Measurements from ENCODE around the gene DEDD2.

Gene DEDD2

DNA sequence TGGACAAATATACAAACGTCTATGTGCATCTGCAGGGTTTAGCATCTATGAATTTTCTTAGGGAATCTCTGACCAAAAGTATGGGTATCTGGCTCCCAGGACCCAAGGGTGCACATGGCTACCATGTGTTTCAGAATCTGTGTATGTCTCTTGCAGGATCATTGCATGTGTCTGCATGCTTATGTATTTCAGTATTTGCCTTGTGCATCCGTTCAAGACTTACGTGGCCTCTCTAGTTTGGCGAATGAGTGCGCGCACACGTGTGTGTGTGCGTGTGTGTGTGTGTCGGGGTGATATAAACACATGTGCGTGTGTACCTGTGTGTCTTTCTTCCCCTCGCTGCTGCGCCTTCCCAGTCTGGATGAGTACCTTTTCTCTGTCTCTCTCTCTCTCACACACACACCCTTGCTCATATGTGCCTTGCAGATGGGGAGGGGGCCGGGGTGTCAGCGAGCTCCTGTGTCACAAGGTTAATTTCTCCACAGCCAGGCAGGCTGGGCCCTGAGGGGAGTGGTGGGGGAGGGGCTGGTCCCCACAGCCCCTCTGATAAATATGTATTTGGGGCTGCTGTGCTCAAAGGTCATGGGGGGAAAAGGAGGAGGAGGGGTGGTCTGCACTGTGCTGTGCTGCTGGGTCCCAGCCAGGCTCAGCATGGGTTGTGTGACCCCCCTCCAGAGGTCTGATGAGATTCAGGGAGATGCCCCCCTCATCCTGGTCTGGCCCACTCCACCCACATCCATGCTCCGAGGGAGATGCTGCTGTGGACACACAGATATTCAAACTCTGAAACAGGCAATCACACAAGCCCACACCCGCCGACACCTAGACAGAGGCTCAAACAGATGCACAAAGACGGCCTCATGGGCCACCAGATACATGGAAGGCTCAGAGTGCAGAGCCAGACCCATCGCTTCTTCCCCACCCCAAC is 47.7 kb downstream of the DEDD2 start:
- no peak for DNase-seq

DNA sequence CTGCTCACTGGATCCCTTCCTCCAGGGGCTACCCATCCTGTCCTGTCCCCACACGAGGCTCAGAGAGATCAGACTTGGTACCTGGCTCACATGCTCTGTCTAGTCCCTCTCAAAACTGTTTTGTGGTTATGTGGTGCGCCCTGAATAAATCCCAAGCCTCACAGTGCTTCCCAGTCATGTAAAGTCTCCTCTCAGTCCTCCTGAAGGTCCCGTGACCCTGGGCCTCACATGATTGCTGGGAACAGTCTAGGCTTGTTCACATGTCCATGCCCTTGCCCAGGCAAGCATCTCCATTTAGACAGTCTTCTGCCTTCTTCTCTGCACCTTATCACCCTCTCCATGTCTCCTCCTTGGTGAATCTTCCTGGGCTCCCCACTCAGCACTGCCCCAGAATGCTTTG is 49.3 kb downstream of the DEDD2 start:
- DNase-seq = no peak

DNA sequence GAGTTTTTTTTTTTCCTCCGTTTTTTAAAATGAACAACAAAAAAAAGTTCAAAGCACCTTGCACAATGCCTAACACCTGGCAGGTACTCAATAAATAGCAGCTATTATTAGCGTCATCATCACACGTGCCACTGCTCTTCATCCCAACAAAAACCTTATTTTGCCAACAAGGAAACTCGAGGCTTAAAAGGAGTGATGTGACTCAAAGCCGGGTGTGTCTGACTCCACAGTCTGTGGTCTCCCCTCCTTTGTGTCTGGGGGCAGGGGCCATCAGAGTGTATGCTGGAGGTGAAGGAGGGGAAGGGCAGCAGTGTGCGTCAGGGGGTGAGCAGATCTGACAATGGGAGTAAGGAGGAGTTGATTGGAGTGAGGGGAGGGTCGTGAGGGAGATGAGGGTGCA is 51.2 kb downstream of the DEDD2 start:
- no peak for DNase-seq

DNA sequence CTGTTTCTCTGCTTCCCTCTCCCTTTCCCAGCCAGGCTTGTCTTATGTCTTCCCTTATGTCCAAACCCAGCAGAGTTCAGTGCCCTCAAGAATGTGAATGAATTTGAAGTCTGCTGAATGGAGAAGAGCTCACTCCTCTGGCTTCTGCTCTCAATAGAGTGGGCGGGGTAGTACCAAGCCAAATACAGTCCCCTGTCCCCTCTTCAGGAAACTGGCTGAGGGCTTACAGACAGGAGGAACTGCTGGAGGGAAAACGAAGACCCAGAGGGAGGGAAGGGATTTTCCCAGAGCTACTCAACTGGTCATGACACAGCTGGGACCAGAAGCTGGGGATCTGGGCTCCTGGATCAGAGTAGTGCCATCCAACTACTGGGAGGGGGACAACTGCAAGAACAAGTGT is 52.3 kb downstream of the DEDD2 start:
- no peak for DNase-seq

DNA sequence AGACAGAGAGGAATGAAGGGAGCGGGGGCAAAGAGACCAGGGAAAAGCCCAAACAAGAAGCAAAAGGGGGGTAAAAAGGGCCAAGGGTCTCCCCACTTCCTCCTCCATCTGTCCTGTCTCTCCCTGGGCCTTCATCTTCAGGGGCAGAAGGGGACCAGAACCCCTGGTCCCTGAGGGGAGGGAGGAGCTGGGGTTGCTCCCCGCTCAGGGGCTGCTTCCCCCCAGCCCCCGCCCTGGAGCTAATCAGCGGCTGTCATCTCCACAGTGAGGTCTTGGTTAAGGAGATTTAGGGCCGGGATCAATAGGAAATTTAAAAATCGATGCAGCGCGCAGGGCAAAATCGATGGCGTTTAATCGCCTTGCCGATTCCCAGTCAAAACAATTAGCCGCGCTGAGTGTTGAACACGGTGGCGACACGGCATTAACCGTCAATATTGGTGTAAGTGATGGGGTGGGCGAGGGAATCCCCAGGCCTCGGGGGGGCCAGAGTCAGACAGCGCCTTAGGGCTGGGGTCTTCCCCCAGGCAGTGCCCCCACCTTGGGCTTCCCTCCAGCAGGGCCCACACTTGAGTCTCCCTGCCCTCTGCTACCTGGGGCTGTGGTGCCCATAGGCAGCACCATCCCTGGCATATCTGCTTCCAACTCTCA is 55.7 kb downstream of the DEDD2 start:
- DNase-seq = no peak

DNA sequence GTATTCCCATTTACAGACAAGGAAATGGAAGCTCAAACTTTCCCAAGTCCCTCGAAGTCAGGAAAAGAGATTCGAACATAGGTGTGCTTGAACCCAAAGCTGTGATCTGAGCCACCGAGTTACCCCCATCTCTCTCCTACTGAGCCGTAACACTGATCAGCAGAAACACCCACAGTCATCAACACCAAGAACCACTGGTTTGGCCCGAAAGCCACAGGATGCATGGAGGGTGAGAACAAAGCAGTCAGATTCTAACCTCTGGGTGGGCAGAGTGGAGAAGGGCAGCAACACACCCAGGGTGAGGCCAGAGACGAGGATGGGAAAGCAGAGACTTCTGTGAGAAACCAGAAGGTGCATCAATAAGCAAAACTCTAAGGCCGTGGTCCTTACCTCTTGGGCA is 57.5 kb downstream of the DEDD2 start:
- DNase-seq = peak; percentile 23

DNA sequence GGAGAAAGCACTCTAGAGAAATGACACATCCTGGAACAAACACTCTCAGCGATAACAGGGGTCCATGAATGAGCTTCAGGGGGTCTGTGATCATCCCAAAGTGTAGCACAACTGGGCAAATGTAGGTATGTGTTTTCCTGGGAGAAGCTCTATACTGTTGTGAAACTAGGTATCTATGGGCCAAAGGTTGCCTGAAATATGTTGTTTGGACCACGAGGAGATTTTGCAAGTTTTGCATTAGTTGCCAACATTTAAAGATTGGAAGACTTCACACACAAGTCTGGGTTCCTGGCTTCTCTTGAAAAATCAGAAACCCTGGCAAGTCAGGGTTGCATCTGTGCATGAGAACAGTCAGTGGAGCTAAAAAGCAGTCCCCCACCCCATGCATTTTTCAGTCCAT is 58.6 kb downstream of the DEDD2 start:
- no peak for DNase-seq

DNA sequence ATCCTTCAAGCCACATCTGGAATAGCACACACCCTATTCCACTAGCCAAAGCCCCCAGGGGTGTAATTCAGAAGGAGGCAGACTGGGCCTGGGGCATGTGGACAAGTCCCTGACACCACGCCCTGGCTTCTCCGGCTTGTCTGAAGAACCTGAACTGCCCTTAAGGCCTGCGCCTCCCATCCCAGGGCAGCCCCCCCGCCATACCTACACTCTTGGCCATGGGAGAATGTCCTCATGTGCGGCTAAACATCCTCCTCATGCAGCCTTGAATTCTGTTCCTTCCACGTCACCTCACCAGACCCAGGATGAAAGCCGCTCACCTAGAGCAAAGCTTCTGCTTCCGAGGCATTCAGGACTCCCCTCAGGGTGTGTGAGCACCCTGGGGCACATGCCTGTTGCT is 60.9 kb downstream of the DEDD2 start:
- DNase-seq = no peak

DNA sequence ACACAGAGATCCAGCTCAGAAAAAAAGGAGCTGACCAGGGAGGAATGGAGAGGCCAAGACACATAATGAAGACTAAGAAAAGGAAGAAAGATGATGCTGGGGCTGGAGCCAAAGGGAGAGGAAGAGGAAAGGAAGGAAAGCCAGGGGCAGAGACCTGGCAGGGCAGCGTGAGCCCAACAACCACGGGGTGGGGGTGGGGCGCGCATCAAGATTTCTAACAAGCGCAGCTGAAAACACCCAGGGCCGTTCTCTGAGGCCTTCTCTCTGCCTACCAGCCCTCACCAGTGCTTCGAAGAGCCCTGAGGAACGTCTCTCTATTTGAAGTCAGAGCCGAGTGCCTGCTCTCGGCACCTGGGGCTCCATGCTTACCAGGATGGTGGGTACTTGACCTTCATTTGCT is 61.7 kb downstream of the DEDD2 start:
- DNase-seq = no peak

DNA sequence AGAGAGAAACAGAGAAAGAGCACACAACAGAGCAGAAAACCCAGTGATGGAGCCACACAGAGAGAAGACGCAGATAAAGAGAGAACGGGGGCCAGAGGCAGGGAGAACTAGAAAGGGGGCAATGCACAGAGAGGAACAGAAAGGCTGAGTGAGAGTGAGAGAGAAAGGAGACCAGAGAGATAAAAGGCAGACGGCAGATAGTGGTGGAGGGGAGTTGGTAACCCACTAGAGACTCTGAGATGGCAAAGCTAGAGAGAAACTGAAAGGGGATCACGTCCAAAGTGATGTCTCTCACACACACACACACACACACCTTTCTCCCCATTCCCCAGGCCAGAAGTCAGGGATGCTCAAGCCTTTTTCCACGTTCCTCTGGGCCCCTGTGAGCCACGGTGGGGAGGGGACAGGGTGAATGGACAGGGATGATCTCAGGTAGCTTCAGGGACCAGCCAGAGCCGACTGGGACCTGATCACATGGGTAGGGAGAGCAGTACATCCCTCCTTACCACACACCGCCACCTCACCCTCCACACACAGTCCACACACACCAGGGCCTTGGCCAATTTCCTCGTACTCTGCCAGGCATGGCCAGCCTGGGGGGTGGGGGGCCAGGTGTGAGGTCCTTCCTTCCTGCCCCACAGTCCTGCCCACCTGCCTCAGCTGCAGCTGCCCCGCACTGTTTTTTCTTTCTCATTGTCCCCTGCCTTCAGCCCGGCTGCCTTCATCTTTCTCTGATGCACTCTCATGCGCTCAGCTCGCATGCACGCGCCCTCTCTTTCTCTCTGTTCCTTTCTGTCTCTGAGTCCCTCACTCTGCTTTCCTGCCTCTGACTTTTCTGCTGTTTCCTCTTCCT is 62.8 kb downstream of the DEDD2 start:
- DNase-seq = no peak

DNA sequence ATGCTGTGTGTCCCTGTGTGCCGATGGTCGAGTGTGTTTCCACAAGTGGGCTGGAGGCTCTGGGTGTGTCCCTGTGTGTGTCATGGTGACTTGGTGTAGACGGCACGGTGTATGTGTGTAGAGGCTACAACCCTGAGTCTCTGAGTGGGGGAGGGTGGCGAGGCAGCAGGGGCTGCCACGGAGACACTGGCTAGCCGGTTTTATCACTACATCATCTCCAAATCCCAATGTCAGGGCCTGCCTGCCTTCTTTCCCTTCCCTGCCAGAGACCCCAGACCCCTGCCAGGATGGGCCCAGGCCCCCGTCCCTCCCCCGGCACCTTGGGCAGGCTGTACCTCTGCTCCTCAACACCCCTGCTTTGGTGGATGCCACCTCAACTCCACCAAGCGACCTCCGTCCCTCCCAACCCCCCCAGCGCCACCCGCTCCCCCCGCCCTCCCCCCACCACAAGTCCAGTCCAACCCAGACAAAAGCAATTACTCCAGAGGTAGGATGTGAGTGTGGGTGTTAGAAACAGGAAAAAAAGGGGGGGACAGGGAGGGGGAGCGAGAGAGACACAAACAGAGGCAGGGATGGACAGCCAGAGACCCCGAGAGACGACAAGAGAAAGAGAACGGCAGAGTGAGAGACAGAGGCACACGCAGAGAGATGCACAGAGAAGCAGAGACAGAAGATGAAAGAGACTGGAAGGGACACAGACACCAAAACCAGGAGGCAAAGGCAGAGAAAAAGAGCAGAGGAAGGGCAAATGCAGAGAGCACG is 63.6 kb downstream of the DEDD2 start:
- no peak for DNase-seq

DNA sequence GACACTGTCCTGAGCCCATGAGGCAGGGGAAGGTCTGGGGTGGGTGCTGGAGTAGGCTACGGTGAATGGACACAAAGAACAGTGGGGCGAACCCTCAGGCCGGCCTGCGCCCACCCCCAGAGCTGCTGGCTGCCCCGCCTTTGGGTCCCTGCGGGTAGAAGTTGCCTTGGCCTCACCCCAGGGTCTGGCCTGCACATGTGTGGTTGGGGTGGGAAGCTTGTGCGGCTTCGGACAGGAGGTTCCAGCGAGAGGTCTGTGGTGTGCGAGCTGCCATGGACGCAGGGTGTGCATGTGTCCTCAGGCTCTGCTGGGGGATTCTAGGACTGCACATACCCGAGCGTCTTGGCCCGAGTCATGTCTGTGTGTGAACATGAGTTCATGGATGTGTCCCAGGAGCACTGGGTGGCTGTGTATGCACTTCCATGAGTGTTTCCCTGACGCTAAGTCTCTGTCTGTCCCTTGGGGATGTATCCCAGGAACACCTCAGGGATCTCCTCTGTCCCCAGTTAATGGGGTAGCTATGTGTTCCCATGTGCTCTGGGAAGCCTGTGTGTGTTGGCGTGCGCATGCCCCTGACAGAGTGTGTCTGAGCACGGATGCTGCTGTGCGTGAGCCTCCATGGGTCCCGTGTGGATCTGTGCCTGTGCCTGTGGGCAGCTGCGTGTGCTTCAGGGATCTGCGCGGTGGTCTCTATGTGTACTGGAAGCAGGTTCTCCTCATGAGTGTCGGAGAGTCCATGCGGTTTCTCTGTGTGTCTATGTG is 64.4 kb downstream of the DEDD2 start:
- DNase-seq = no peak

DNA sequence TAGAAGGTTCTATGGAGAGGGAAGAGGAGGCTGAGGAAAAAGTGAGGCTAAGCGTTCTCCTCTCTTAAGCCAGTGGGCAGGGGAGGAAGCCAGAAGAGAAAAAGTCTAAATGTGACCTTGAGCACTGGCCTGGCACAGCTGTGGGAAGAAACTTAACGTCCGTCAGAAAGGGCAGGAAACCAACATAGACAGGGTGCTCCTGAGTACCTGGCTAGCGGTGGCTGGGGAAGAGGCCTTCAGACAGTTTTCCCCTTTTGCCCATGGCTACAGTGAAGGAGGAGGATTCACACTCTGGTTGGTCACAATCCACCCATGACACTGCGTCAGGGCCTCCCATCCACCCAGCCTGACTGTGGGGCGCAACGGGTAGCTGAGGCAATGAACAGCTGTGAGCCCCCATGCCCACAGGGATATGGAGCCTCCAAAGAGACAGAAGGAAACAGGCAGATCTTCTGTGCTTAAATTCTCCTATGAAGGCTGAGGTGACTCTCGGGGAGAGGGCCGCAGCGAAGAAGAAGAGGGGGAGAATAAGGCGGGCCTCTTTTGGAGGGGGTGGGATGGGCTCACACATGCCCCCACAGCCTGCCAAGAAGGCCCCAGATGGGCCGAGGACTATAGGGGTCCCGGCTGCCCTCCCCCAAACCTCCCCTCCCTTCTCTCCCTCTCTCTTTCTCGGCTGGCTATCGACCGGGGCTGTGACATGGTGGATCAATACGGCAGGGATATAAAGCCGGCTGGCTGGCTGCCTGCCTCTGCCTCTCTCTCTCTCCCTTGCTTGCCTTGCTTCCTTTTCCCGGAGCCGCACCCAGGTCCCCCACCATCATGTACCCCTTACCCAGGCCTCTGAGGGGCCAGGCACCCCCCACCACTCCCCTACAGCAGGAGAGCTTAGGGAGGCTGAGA is 65.4 kb downstream of the DEDD2 start:
- no peak for DNase-seq

DNA sequence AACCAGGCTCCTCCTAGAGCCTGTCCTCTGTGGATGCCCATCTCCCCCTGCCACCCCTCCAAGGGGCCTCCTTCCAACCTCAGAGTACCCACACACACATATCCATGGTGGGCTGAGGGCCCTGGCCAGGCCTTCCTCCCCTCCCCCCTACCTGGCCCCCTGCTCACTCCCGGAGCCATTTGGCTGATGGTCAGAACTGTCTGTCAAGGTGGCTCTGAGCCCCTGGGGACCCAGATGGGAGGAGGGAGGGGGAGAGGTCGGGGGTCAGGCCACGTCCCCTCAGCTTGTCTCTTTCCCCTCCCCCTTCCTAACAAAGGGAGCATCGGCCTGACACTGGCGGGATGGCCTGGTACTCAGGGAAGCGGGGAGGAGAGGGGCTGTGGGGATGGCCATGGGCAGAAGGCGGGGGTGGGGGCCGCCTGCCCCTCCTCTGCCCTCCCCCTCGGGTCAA is 66.5 kb downstream of the DEDD2 start:
- no peak for DNase-seq

DNA sequence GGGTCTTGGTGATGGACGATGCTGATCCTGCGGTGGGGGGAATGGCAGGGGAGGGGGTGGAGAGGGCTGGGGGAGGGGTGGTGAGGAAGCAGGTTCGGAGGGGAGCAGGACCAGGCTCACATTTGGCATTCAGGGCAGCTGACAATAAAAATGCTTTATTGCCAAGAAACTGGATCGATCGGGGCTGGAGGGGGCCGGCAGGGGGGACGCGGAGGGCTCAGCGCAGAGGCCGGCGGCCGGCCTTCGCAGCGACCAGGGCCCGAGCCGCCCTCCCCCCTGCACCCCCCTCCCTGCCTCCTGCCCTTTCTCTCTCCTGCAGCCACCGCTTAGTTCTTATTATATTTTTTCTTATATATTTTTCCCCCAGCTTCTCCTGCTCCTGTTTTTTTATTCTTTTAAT is 67.1 kb downstream of the DEDD2 start:
- DNase-seq = no peak

DNA sequence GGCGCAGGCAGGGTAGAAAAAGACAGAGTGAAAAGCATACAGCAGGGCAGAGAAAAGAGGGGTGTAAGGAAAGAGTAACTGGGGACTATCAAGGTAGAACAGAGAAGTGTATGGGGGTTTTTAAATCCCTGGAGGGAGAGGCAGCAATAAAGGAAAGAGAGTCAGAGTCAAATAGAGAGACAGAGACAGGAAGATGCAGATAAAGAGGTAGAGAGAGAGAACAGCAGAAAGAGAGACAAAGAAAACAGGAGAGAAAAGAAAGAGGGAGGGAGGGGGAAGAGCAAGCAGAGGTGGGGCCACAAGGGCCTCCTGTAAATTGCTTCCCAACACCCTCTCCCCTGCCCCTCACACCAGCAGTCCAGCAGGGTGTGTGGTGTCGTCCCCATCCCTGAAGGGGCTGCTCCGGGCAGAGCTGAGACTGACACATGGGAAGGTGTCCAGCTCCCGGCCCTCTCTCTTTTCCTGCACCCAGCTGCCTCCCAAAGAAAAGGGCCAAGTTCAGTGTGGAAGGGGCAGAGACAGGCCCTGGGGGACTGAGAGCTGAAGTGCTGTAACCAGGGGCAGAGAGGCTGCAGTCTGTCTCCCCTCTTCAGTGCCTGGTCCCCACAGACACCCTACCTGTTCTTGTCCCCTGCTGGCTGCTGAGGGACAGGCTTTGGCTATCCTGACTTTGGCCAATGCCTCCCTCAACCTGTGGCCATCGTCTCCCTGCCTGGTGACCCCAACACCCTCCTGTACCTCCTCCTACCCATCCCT is 67.9 kb downstream of the DEDD2 start:
- no peak for DNase-seq
